Measurements from ENCODE around the gene SLC29A4.
"Not testable (repeated sequence)": the region's sequence is repeated elsewhere in the genome, so short reads cannot be mapped to it uniquely, and the experiment has no call there.

Gene SLC29A4

GRCh38 chr7:5282543-5283316 is at the start of gene SLC29A4:
SLC29A4 (plus strand) TSS chr7:5282943; CDS start chr7:5287817, 4,874 bp downstream.
- no peak for DNase-seq

GRCh38 chr7:5234852-5235831 is 47.6 kb upstream of the SLC29A4 start:
- no peak for DNase-seq

- DNase-seq: no peak
Observed at GRCh38 chr7:5237286-5237685, 45.5 kb upstream of the SLC29A4 start.

- no peak for DNase-seq
Observed at GRCh38 chr7:5238500-5238899, 44.2 kb upstream of the SLC29A4 start.

- peak; percentile 26 for DNase-seq
Observed at GRCh38 chr7:5243261-5243660, 39.5 kb upstream of the SLC29A4 start.

- peak; percentile 91 for DNase-seq
Observed at GRCh38 chr7:5248201-5248885, 34.4 kb upstream of the SLC29A4 start.

- not testable (repeated sequence) for DNase-seq
Observed at GRCh38 chr7:5250787-5251186, 32.0 kb upstream of the SLC29A4 start.

GRCh38 chr7:5253529-5253928 is 29.2 kb upstream of the SLC29A4 start:
- DNase-seq: not testable (repeated sequence)

- not testable (repeated sequence) for DNase-seq
Observed at GRCh38 chr7:5254371-5254770, 28.4 kb upstream of the SLC29A4 start.

GRCh38 chr7:5255832-5256231 is 26.9 kb upstream of the SLC29A4 start:
- no peak for DNase-seq

GRCh38 chr7:5260530-5261068 is 22.1 kb upstream of the SLC29A4 start:
- not testable (repeated sequence) for DNase-seq

- DNase-seq: not testable (repeated sequence)
Observed at GRCh38 chr7:5263066-5263465, 19.7 kb upstream of the SLC29A4 start.

- no peak for DNase-seq
Observed at GRCh38 chr7:5265320-5266190, 17.2 kb upstream of the SLC29A4 start.

GRCh38 chr7:5266191-5267028 is 16.3 kb upstream of the SLC29A4 start:
- no peak for DNase-seq

- DNase-seq: not testable (repeated sequence)
Observed at GRCh38 chr7:5267829-5268228, 14.9 kb upstream of the SLC29A4 start.

GRCh38 chr7:5269992-5270657 is 12.6 kb upstream of the SLC29A4 start:
- DNase-seq: not testable (repeated sequence)

GRCh38 chr7:5270788-5271187 is 12.0 kb upstream of the SLC29A4 start:
- DNase-seq: no peak

GRCh38 chr7:5273831-5274405 is 8.8 kb upstream of the SLC29A4 start:
- DNase-seq: peak; percentile 75

GRCh38 chr7:5274441-5274840 is 8.3 kb upstream of the SLC29A4 start:
- no peak for DNase-seq

- DNase-seq: peak; percentile 56
Observed at GRCh38 chr7:5274985-5275431, 7.7 kb upstream of the SLC29A4 start.
